SK-N-SH (cell line): ENCODE measurements around the gene ILF3.

ENCODE experiments used
- EP300 ChIP-seq, 2 experiments: IDR thresholded peaks; 2 replicates each; pipeline versions ENCODE4 v1.4.0 to v1.6.1; 2012; ENCODE audit warnings: borderline replicate concordance in 1 of 2, low read depth in 1 of 2, low read length in 1 of 2
- EZH2phosphoT487 ChIP-seq: fragments of 200-600 bp; sonication (generic); IDR thresholded peaks from 2 replicates; pipeline ENCODE4 v1.6.1; 2017; ENCODE audit warnings: low read depth, mixed run types, mild to moderate bottlenecking, antibody characterized with exemption, moderate library complexity, borderline replicate concordance
- FOSL2 ChIP-seq: IDR thresholded peaks from 2 replicates; pipeline ENCODE4 v1.4.0; 2012; ENCODE audit warnings: low read depth, mild to moderate bottlenecking, moderate library complexity, borderline replicate concordance
- FOXJ3 ChIP-seq: sonication (generic); formaldehyde crosslinking; IDR thresholded peaks from 2 replicates; pipeline ENCODE4 v1.5.1; 2020; ENCODE audit warnings: mild to moderate bottlenecking, missing genetic modification reagents
- NFIC ChIP-seq: IDR thresholded peaks from 2 replicates; pipeline ENCODE4 v1.4.0; 2012; ENCODE audit warnings: borderline replicate concordance
- POLR2AphosphoS5 ChIP-seq: IDR thresholded peaks from 2 replicates; pipeline ENCODE4 v1.6.1; 2012; ENCODE audit warnings: low read depth, low read length
- REST ChIP-seq: IDR thresholded peaks from 2 replicates; pipeline ENCODE4 v1.6.1; 2012; ENCODE audit warnings: mild to moderate bottlenecking, low read depth, low read length, moderate library complexity
- YY1 ChIP-seq: IDR thresholded peaks from 2 replicates; pipeline ENCODE4 v1.4.0; 2012; ENCODE audit warnings: low read depth, mild to moderate bottlenecking
- TF ChIP-seq, protein P1 (sequence below): fragments of 200-600 bp; sonication (generic); IDR thresholded peaks from 2 replicates; pipeline ENCODE4 v1.6.1; 2017; ENCODE audit warnings: antibody characterized with exemption, mild to moderate bottlenecking, moderate library complexity
- TF ChIP-seq, protein P2 (sequence below): IDR thresholded peaks from 2 replicates; pipeline ENCODE4 v1.4.0; 2012; ENCODE audit warnings: low read depth

GRCh38 chr19:10736189-10736588 lies 82.0 kb downstream of the ILF3 start:
- no peak for TF ChIP-seq FOXJ3
- TF ChIP-seq FOSL2 = no peak
- TF ChIP-seq, protein P1, sequence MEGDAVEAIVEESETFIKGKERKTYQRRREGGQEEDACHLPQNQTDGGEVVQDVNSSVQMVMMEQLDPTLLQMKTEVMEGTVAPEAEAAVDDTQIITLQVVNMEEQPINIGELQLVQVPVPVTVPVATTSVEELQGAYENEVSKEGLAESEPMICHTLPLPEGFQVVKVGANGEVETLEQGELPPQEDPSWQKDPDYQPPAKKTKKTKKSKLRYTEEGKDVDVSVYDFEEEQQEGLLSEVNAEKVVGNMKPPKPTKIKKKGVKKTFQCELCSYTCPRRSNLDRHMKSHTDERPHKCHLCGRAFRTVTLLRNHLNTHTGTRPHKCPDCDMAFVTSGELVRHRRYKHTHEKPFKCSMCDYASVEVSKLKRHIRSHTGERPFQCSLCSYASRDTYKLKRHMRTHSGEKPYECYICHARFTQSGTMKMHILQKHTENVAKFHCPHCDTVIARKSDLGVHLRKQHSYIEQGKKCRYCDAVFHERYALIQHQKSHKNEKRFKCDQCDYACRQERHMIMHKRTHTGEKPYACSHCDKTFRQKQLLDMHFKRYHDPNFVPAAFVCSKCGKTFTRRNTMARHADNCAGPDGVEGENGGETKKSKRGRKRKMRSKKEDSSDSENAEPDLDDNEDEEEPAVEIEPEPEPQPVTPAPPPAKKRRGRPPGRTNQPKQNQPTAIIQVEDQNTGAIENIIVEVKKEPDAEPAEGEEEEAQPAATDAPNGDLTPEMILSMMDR = no peak
- no peak for TF ChIP-seq EZH2phosphoT487
- TF ChIP-seq YY1 = no peak
- TF ChIP-seq EP300 (IDR thresholded peaks at IDR 0.05; ENCODE audit: borderline replicate concordance in 1 of 2, low read depth in 1 of 2, low read length in 1 of 2) = no peak
- TF ChIP-seq REST = no peak
- TF ChIP-seq NFIC = no peak
- TF ChIP-seq POLR2AphosphoS5 = no peak
- TF ChIP-seq, protein P2, sequence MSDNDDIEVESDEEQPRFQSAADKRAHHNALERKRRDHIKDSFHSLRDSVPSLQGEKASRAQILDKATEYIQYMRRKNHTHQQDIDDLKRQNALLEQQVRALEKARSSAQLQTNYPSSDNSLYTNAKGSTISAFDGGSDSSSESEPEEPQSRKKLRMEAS = no peak
